HL-60 (cell line): ENCODE measurements around the gene MGAT4B.

Experiments
- POLR2AphosphoS5 ChIP-seq: IDR thresholded peaks from 2 replicates; pipeline ENCODE4 v1.6.1; 2012; ENCODE audit warnings: low read depth
- SPI1 ChIP-seq: IDR thresholded peaks from 2 replicates; pipeline ENCODE4 v1.6.1; 2012; ENCODE audit warnings: low read depth, mild to moderate bottlenecking, borderline replicate concordance
- TF ChIP-seq, protein P1 (sequence below): IDR thresholded peaks from one replicate; pipeline ENCODE4 v1.5.1; 2011; ENCODE audit warnings: low read length, control low read depth, inconsistent platforms; ENCODE audit not compliant: insufficient read depth

DNA sequence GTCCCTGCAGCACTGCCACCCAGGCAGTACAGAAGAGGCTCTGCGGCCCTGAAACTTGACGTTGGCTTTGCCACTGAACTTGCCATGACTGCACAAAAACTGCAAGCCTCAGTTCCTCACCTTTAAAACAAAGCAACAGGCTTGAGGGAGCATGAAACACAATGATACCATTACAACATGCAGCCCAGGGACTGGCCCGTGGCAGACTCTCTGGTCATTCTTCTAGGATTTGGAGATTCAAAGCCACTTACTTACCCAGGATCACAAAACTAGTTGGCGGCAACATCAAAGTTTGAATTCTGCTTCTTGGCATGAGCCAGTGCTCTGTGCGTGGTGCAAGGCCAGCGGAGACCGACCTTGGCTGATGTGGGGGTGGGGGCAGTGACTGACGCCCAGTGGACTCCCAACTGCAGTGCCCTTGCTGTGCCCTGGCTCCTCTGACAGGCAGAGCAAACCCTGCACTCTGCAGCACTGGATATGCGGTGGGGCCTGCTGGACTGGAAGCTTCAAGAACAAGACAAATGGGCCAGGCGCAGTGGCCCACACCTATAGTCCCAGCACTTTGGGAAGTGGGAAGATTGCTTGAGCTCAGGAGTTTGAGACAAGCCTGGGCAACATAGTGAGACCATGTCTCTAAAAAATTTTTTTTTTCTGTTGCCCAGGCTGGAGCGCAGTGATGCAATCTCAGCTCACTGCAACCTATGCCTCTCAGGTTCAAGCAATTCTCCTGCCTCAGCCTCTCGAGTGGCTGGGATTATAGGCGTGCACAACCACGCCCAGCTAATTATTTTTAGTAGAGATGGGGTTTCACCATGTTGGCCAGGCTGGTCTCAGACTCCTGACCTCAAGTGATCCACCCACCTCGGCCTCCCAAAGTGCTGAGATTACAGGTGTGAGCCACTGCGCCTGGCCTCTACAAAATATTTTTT lies 32.9 kb upstream of the MGAT4B start:
- no peak for TF ChIP-seq SPI1
- TF ChIP-seq, protein P1, sequence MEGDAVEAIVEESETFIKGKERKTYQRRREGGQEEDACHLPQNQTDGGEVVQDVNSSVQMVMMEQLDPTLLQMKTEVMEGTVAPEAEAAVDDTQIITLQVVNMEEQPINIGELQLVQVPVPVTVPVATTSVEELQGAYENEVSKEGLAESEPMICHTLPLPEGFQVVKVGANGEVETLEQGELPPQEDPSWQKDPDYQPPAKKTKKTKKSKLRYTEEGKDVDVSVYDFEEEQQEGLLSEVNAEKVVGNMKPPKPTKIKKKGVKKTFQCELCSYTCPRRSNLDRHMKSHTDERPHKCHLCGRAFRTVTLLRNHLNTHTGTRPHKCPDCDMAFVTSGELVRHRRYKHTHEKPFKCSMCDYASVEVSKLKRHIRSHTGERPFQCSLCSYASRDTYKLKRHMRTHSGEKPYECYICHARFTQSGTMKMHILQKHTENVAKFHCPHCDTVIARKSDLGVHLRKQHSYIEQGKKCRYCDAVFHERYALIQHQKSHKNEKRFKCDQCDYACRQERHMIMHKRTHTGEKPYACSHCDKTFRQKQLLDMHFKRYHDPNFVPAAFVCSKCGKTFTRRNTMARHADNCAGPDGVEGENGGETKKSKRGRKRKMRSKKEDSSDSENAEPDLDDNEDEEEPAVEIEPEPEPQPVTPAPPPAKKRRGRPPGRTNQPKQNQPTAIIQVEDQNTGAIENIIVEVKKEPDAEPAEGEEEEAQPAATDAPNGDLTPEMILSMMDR = no peak
- no peak for TF ChIP-seq POLR2AphosphoS5
